GM19455 (cell line): ENCODE data around the gene ETNK1.
"Not testable (repeated sequence)": the region's sequence is repeated elsewhere in the genome, so short reads cannot be mapped to it uniquely, and the experiment has no call there.

Experiments used
- ATAC-seq: cut with Tn5 transposase; IDR thresholded peaks from one replicate; pipeline ENCODE4 v1.9.1; 2021; ENCODE audit not compliant: unreplicated experiment

The ETNK1 gene, protein sequence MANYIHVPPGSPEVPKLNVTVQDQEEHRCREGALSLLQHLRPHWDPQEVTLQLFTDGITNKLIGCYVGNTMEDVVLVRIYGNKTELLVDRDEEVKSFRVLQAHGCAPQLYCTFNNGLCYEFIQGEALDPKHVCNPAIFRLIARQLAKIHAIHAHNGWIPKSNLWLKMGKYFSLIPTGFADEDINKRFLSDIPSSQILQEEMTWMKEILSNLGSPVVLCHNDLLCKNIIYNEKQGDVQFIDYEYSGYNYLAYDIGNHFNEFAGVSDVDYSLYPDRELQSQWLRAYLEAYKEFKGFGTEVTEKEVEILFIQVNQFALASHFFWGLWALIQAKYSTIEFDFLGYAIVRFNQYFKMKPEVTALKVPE

DNA sequence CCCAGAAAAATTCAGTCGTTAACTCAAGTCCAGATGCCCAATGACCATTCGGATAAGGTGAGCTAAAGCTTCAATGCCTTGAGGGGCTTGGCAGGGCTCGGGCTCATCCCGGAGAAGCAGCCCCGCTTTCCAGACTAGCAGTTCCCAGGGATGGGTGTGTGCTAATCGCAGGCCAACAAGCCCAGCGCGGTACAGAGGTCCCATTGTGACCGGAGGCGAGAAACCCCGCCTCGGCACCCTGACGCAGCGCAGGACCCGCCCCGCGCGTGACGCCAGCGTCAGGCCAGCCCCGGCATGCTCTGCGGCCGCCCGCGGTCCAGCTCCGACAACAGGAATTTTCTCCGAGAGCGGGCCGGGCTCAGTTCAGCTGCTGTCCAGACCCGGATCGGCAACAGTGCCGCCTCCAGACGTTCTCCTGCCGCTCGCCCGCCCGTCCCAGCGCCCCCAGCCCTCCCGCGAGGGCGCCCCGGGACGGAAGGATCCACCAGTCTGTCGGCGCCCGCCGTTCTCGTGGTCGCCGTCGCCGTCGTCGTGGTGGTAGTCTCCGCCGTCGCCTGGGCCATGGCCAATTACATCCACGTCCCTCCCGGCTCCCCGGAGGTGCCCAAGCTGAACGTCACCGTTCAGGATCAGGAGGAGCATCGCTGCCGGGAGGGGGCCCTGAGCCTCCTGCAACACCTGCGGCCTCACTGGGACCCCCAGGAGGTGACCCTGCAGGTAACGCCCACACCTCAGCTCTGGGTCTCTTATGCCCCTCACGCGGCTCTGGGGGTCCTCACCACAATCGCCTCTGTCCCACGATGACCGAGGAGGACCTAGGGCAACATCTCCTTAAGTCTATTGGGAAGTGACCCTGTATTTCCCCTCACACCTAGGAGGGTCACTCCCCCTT lies at the start of gene ETNK1:
Gene ETNK1 (plus strand): TSS at position 302 of the 892 bp plus-strand sequence. CDS start 260 bp downstream, at position 562.
- peak; percentile 98 for ATAC-seq

DNA sequence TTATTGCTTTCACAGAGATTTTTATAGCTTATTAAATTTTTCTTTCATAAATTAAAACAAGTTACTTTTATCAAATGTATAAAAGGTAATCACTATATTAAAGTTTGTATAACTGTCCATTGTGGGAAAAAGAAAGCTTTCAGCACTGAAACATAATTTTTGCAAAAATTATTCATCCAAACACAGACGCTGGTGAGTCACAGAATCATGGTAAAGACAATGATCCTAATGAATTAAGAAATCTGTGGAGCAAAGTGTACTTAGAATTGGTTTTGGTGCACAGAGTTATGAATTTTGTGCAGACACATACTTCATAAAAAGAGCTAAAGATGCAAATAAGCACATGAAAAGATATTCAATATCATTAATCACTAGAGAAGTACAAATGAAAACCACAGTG lies 48.9 kb upstream of the ETNK1 start:
- no peak for ATAC-seq

DNA sequence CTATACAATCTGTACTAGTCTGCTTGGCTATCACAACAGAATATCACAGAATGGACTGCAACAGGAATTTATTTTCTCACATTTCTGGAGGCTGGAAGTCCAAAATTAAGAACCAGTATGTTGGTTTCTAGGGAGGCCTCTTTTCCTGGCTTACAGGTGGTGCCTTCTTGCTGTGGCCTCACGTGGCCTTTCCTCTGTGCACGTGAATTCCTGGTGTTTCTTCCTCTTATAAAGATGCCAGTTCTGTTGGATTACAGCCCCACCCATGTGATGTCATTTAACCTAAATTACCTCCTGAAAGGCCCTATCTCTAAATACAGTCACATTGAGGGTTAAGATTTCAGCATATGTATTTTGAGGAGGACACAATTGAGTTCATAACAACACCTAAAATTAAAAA lies 48.5 kb upstream of the ETNK1 start:
- ATAC-seq: no peak

DNA sequence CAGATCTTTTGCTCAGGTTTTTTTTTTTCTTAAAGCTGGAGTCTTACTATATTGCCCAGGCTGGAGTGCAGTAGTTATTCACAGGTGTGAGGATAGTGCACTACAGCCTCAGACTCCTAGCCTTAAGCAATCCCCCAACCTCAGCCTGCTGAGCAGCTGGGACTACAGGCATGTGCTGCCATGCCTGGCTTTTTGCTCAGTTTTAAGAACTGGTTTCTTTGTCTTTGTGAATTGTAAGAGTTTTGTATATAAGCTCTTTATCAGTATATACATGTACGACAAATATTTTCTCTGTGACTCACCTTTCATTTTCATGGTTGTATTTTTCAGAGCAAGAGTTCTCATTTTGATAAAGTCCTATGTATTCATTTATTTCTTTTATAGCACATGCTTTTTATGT lies 47.3 kb upstream of the ETNK1 start:
- no peak for ATAC-seq

DNA sequence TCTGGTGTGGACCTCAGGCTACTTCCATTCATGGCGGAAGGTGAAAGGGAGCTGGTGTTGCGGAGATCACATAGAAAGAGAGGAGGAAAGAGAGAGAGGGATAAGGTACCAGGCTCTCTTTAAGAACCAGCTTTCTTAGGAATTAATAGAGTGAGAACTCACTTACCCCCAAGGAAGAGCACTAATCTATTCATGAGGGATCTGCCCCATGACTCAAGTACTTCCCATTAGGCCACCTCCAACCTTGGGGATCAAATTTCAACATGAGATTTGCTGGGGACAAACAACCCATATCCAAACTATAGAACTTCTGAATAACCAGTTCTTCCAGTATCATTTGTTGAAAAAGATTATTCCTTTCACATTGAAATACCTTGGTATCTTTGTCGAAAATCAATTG lies 46.6 kb upstream of the ETNK1 start:
- ATAC-seq: no peak

DNA sequence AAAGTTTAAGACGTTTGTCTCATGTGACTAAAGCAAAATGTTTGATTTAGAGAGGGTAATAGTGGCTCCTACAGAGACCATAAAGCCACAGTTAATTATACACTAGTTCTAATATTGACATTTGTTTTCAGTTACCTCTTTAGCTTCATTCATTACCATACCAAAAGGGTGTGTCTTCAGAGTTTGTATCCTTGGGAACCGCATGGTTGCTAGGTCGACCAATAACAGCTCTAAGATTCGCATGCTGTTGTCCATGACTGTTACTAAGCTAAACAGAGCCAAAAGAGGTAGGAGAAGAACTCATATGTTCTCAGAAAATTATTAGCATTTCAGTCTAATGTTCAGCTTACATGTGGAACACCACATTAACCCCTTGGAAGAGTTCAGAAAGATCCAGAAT lies 36.2 kb upstream of the ETNK1 start:
- no peak for ATAC-seq

DNA sequence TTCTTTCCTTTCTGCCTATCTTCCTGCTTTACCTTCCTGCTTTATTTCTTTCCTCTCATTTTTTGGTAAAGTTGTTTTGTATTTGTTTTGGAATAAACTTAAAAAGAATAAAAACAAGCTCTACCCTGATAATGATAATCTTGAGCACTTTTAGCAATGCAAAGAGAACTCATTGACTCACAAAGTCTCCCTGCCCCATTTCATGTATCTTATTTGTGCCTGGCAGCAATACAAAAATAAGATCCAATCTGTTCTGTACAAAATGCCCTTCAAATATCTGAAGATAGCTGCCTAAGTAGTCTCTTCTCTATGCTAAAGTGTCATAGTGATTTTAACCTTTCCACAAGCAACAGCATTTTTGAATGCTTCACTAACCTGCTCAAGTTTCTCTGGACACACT lies 31.1 kb upstream of the ETNK1 start:
- no peak for ATAC-seq

DNA sequence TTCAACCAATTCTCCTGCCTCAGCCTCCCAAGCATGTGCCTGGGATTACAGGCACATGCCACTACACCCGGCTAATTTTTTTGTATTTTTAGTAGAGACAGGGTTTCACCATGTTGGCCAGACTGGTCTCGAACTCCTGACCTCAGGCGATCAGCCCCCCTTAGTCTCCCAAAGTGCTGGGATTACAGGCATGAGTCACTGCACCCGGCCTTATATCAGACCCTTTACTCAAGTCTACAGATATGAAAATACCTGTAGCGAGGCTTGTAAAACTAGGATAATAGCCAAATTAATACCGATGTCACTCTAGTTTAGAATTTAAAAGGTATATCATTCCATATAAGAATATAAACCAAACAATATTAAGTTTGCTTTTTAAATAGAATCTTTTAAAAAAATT lies 27.4 kb upstream of the ETNK1 start:
- not testable (repeated sequence) for ATAC-seq

DNA sequence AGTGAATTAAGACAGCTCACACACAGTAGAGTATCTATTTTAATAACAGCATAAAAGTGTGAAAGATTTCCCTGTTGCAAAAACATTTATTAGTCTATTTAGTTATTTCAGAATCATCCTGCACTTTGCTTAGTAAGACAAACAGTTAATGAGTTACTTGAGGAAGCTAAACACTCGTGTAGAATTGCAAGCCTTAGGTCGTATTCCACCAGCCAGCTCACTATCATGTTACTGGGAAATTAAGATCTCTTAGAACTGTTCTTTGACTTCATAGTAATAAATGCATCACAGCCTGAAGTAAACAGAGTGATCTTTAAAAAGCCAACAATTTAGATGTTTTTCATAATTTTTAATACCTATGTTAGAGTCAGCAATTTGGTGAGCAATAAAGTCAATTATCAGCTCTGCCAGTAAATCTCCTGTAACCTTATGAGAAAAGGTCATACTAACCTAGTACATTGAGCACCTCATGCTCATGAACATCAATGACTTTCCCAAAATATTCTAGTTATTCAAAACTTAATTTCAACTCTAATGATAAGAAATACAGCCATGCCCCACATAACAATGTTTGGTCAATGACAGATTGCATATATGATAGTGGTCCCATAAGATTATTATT lies 26.7 kb upstream of the ETNK1 start:
- no peak for ATAC-seq

DNA sequence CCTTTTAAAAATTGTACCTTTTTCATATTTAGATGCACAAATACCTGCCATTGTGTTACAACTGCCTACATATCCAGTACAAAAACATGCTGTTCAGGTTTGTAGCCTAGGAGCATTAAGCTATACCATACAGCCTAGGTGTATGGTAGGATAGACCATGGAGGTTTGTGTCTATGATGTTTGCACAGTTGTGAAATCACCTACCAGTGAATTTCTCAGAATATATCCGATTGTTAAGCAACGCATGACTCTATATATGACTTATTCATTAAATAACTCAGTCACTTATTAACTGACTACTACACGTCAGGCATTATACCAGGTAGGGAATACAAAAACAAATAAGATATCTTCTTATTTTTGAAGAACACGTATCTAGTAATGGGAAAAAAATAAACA lies 26.2 kb upstream of the ETNK1 start:
- ATAC-seq: no peak

DNA sequence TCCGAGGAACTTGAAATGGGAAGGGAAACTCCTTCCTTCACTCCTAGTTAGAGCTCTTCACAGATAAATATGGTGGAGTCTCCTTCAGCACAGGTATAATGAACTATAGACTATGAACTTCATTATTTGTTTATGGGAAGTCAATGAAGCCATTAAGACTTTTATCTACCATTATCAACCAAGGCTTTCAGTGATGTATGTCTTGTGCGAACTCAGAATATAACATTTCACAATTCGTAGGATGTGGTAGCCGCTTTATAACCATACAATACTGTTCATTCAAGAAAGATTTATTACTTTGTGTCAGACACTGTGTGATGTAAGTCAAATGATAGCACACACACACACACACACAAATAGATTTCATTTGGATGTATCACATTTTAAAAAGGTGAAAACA lies 24.8 kb upstream of the ETNK1 start:
- no peak for ATAC-seq

DNA sequence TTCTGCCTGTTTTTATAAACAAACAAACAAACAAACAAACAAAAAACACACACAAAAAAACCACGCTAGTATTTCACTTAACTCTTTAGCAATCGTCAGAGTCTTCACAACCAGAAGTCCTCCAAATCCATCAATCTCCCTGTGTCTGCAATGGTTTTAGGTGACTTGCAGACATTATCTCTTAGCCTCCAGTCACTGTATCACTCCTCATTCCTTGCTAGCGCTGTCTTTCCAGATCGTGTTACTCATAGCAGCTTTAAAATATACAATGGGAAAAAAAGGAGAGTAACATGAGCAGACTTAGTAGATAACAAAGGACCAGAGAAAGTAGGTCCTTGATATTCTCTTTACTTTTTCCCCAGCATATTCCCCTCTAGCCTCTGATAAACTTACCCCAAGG lies 15.5 kb upstream of the ETNK1 start:
- ATAC-seq: no peak

DNA sequence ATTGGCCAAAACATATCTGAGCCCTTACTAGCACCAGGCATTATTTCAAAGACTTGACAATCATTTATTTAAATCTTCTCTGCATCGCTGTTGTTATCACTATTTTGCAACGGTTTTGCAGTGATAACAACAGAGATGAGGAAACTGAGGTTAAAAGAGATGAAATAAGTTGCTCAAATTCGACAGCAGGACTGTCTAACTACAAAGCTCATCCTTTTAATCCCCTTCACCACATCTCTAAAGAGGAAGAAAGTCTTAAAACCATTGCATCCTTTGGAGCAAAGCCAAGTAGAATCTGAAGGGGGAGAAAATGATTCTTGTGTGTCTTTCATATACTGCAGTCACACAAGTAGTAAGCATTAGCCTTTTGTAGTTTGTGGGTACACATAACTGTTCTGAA lies 14.8 kb upstream of the ETNK1 start:
- ATAC-seq: no peak

DNA sequence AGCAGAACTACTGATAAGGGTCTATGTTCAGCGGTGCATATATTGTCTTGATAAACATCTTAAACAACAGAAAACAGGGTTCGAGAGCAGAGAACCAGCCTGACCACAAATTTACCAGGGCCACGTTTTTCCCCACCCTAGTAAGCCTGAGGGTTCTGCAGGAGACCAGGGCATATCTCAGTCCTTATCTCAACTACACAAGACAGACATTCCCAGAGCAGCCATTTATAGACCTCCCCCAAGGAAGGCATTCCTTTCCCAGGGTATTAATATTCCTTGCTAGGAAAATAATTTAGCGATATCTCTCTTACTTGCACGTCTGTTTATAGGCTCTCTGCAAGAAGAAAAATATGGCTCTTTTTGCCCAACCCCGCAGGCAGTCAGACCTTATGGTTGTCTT lies 12.1 kb upstream of the ETNK1 start:
- ATAC-seq: not testable (repeated sequence)

DNA sequence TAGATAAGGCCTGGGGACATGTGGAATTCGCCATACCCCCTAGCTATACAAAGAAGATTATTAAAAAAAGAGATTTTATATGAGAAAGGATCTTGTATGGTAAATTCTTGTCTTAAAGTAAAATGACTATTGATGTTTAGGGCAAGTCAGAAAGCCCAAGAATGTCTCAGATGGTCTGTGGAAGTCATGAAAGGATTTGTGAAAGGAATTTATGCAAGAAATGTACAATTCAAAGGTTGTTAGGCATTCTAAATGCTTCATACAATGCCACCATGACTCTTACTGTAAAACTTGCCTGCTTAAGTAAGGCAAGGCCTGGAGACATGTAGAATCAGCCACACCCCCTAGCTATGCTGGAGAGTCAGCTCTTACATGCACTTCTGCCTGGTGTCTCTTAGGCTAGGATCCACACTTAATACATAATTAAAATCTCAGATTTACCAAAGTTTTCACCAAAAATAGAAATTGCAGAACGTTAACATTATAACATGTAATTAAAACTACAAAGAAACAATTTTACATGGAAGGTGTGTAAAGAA lies 8.9 kb upstream of the ETNK1 start:
- no peak for ATAC-seq

DNA sequence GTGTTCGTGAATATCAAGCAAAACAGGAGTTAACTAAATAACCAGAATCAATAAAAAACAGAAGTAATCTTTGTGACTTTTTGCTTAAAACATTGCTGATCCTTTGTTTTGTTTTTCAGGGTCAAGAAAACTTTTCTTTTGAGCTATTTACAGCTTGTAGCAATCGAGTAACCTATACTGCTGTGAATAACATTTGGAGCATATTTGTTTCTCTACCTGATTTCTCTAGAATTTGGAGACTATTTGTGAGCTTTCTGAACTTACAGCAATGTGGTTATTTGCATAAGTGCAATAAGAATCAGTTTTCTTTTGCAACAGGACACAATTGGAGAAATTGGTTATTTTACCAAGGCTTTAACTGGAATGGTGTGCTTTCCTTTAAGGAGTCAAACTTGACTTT lies 7.3 kb upstream of the ETNK1 start:
- no peak for ATAC-seq

DNA sequence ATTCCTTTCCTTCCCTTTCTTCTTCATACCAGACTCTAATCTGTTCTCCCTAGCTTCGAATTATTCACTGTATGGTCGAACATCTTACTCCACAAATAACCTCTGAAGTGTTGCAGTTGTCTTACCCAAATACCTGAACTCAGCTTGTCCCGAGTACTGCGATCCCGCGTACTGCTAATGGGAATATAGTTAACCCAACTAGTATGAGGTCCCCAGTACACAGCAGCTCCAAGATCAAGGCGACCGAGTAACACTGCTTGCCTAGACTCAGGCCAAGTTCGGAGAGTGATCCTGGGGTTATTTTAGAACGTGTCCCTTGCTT lies 462 bp upstream of the ETNK1 start:
- ATAC-seq: no peak

DNA sequence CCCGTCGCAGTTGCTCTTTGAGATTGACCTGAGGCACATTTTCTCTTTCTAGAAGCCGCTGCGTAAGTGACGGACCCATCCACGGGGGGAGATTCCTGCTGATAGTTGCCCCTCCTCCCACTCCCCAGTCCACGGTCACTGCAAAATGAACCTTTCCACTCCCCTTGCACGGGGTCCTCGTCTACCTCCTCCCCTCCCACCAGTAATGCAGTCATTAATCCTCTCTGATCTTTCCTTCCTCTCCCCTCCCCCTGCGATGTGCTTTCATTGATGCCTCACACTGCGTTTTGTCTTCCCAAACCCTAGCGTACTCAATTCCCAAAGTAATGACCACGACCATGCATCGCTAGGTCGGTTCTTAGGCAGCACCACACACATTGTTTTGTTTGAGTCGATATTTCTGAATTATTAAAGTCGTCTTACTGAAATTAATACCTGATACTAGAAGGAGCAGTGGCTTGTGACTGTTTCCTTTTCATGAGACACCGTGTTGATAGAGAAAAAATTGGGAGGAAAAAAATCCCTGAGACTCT lies 857 bp downstream of the ETNK1 start:
- peak; percentile 39 for ATAC-seq

DNA sequence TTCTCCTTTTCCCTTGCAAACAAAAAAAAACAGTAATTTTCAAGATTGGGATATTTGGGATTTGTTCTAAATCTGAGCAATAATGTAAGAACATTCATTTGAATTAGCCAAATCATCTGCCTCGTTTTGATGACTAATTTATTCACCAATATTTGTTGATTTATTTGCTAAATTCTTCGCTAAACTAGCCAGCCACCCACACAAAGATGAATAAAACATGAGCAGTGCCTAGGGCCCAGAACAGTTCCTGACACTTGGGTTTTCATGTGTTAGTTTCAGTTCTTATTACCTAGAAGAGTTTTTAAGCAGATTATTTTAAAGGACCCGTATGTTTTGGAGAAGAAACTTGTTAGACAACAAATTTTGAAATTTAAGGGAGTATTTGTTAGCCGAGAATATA lies 1.4 kb downstream of the ETNK1 start:
- no peak for ATAC-seq

DNA sequence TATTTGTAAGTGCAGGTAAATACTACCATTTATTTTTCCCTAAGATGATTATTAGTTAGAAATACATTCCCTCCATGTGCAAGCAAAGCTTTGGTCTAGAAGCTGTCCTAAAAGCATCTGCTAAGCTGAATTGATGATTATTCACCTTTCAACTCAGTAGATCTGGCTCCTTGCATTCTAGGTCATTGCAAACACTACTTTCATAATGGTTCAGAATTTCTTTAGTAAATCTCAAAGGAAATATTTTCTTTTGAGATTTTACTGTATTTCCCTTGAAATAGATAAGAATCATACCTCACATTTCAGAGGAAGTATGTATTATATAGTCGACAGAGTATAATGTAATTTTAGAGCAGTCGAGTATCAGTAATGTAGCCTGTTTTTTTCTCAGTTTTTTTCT lies 2.4 kb downstream of the ETNK1 start:
- no peak for ATAC-seq

DNA sequence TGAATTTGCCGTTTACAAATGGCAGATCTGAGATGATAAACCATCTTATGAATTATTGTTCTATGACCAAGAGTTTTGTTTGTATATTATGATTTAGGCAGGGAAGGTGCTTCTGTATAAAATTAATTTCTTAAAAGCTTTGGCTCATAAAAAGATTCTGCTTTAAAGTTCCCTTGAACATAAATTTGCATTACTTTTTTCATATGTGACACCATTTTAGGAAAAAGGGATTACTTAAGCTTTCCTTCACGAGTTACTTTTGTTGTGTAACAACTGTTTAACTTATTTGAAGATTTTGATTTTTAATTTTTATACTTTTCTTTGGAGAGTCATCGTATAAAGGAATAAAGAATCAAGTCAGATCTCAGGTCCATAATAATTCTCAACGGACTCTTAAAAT lies 3.3 kb downstream of the ETNK1 start:
- ATAC-seq: no peak
